Measurements from ENCODE around the gene SH2D3C.

GRCh38 chr9:127728808-127729207 is 49.7 kb downstream of the SH2D3C start:
- no peak for TF ChIP-seq POLR2A (IDR thresholded peaks at IDR 0.05; ENCODE audit: control extremely low read depth in 1 of 2, low read depth in 2 of 2, low read length in 2 of 2)
- TF ChIP-seq CTCF (IDR thresholded peaks at IDR 0.05; ENCODE audit: control extremely low read depth in 1 of 3, insufficient read depth in 1 of 3, low read depth in 1 of 3, low read length in 3 of 3), result no peak
- no peak for TF ChIP-seq ATF3 (IDR thresholded peaks at IDR 0.05; ENCODE audit: insufficient read depth, low read depth, low read length)
- no peak for TF ChIP-seq CREB1 (IDR thresholded peaks at IDR 0.05)
- TF ChIP-seq RXRA (IDR thresholded peaks at IDR 0.05; ENCODE audit: insufficient read depth, low read depth, low read length), result no peak
- TF ChIP-seq KDM1A (IDR thresholded peaks at IDR 0.05; ENCODE audit: borderline replicate concordance, low read length), result no peak
- no peak for TF ChIP-seq EGR1 (IDR thresholded peaks at IDR 0.05; ENCODE audit: borderline replicate concordance, low read depth, low read length)
